ENCODE data around the gene DPYD.

Gene DPYD

GRCh38 chr1:97348599-97349265, 572.1 kb downstream of the DPYD start:
- DNase-seq = no peak

- DNase-seq = no peak
Measured at GRCh38 chr1:97340951-97341350, 579.9 kb downstream of the DPYD start.

GRCh38 chr1:97338347-97338746, 582.5 kb downstream of the DPYD start:
- DNase-seq = no peak

- no peak for DNase-seq
Measured at GRCh38 chr1:97337250-97338030, 583.4 kb downstream of the DPYD start.

- no peak for DNase-seq
Measured at GRCh38 chr1:97334454-97334853, 586.4 kb downstream of the DPYD start.

- no peak for DNase-seq
Measured at GRCh38 chr1:97332716-97333115, 588.1 kb downstream of the DPYD start.

GRCh38 chr1:97331165-97331564, 589.7 kb downstream of the DPYD start:
- no peak for DNase-seq

GRCh38 chr1:97314685-97315084, 606.1 kb downstream of the DPYD start:
- DNase-seq = no peak

- DNase-seq = no peak
Measured at GRCh38 chr1:97308131-97308530, 612.7 kb downstream of the DPYD start.

GRCh38 chr1:97307568-97307967, 613.3 kb downstream of the DPYD start:
- no peak for DNase-seq

GRCh38 chr1:97307151-97307550, 613.7 kb downstream of the DPYD start:
- no peak for DNase-seq

- no peak for DNase-seq
Measured at GRCh38 chr1:97306504-97306903, 614.3 kb downstream of the DPYD start.

- DNase-seq = no peak
Measured at GRCh38 chr1:97304366-97304765, 616.5 kb downstream of the DPYD start.

- no peak for DNase-seq
Measured at GRCh38 chr1:97298966-97299365, 621.9 kb downstream of the DPYD start.

GRCh38 chr1:97297611-97298010, 623.2 kb downstream of the DPYD start:
- DNase-seq = no peak

GRCh38 chr1:97281962-97282361, 638.9 kb downstream of the DPYD start:
- DNase-seq = no peak

- no peak for DNase-seq
Measured at GRCh38 chr1:97277891-97278654, 642.8 kb downstream of the DPYD start.

- no peak for DNase-seq
Measured at GRCh38 chr1:97271916-97272788, 648.7 kb downstream of the DPYD start.

GRCh38 chr1:97270508-97271307, 650.1 kb downstream of the DPYD start:
- DNase-seq = no peak

GRCh38 chr1:97265630-97266029, 655.2 kb downstream of the DPYD start:
- no peak for DNase-seq

GRCh38 chr1:97262842-97263241, 658.0 kb downstream of the DPYD start:
- DNase-seq = no peak

GRCh38 chr1:97258597-97258996, 662.2 kb downstream of the DPYD start:
- no peak for DNase-seq

All from activated CD4-positive, alpha-beta T cell treated with anti-CD3 and anti-CD28 coated beads for 4 hours (primary cell).